Endothelial cell of umbilical vein (primary cell): ENCODE results near the gene AADAT.

Experiments used
- EZH2 ChIP-seq: IDR thresholded peaks from 2 replicates; pipeline ENCODE4 v1.6.1; 2012; ENCODE audit warnings: borderline replicate concordance, low read depth, mild to moderate bottlenecking, moderate library complexity, low read length, inconsistent platforms; ENCODE audit not compliant: severe bottlenecking
- MAX ChIP-seq: IDR thresholded peaks from 2 replicates; pipeline ENCODE4 v1.6.1; 2011; ENCODE audit not compliant: insufficient read depth, insufficient read length
- POLR2AphosphoS5 ChIP-seq: IDR thresholded peaks from 2 replicates; pipeline ENCODE4 v1.6.1; 2012; ENCODE audit warnings: low read depth, mild to moderate bottlenecking, control low read depth, low read length, moderate library complexity; ENCODE audit not compliant: insufficient read depth
- TF ChIP-seq, protein P1 (sequence below), 2 donors: IDR thresholded peaks; 1 replicate in 1 of 2; 2 replicates in 1 of 2; pipeline ENCODE4 v1.5.1; 2011; ENCODE audit warnings: low read length in 2 of 2, mild to moderate bottlenecking in 2 of 2, moderate library complexity in 2 of 2, control low read depth in 1 of 2, inconsistent platforms in 1 of 2, low read depth in 1 of 2; ENCODE audit not compliant: insufficient read depth in 1 of 2; ENCODE audit errors: extremely low read depth in 1 of 2

- TF ChIP-seq, protein P1, sequence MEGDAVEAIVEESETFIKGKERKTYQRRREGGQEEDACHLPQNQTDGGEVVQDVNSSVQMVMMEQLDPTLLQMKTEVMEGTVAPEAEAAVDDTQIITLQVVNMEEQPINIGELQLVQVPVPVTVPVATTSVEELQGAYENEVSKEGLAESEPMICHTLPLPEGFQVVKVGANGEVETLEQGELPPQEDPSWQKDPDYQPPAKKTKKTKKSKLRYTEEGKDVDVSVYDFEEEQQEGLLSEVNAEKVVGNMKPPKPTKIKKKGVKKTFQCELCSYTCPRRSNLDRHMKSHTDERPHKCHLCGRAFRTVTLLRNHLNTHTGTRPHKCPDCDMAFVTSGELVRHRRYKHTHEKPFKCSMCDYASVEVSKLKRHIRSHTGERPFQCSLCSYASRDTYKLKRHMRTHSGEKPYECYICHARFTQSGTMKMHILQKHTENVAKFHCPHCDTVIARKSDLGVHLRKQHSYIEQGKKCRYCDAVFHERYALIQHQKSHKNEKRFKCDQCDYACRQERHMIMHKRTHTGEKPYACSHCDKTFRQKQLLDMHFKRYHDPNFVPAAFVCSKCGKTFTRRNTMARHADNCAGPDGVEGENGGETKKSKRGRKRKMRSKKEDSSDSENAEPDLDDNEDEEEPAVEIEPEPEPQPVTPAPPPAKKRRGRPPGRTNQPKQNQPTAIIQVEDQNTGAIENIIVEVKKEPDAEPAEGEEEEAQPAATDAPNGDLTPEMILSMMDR (IDR thresholded peaks at IDR 0.05; ENCODE audit: extremely low read depth in 1 of 2, insufficient read depth in 1 of 2, low read depth in 1 of 2, low read length in 2 of 2): no peak
- TF ChIP-seq POLR2AphosphoS5 (no peak), MAX (no peak), EZH2 (no peak)
Observed at GRCh38 chr4:170109586-170110284, 20.0 kb upstream of the AADAT start.
